HUES6 (cell line): ENCODE results near the gene NT5C1B.

Source experiments
- H3K27ac ChIP-seq: 2 replicates; pipeline ENCODE4 v1.7.0; 2013; ENCODE audit warnings: low read depth, mild to moderate bottlenecking, low read length, inconsistent platforms
- H3K27me3 ChIP-seq: 2 replicates; pipeline ENCODE4 v1.6.1; 2013; ENCODE audit warnings: low read length; ENCODE audit not compliant: control insufficient read depth, insufficient read depth
- H3K36me3 ChIP-seq: 2 replicates; pipeline ENCODE4 v1.6.1; 2013; ENCODE audit warnings: low read length; ENCODE audit not compliant: control insufficient read depth, insufficient read depth
- H3K4me1 ChIP-seq: 2 replicates; pipeline ENCODE4 v1.6.1; 2013; ENCODE audit warnings: low read length; ENCODE audit not compliant: control insufficient read depth, insufficient read depth
- H3K4me3 ChIP-seq: 2 replicates; pipeline ENCODE4 v1.5.1; 2013; ENCODE audit warnings: low read depth, low read length
- H3K9ac ChIP-seq: one replicate; pipeline ENCODE4 v1.6.1; 2013; ENCODE audit warnings: mild to moderate bottlenecking, low read length
- H3K9me3 ChIP-seq: 2 replicates; pipeline ENCODE4 v1.6.1; 2013; ENCODE audit warnings: low read depth, low read length; ENCODE audit not compliant: control insufficient read depth, insufficient read depth

The NT5C1B gene

DNA sequence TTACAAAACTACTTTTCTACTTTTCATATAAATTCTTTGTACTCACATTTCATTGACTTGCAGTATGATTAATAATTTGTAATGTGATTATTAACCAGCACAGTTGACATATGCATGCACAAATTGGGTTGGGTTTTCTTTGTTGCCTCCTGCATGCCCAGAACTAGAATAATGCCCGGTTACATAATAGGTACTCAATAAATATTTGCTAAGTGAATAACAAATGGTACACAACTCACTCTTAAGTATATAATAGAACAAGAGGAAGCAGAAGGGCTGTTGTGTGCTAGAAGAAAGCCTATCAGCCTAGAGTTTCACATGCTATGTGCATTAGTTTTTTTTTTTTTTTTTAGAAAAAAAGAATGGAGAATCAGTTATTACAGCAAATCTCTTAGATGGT, 38.2 kb downstream of the NT5C1B start:
- no peak overlapping the region for H3K9ac ChIP-seq
- H3K4me1 ChIP-seq: no peaks in the 10 kb centered on the region; the same call in 1 of the 2 replicates
- H3K9me3 ChIP-seq: no peaks in the 10 kb centered on the region
- H3K27me3 ChIP-seq: no peaks in the 10 kb centered on the region
- H3K36me3 ChIP-seq: peaks cover 12% of the 10 kb centered on the region
- H3K4me3 ChIP-seq: no peak overlapping the region
- H3K27ac ChIP-seq: no peak overlapping the region

DNA sequence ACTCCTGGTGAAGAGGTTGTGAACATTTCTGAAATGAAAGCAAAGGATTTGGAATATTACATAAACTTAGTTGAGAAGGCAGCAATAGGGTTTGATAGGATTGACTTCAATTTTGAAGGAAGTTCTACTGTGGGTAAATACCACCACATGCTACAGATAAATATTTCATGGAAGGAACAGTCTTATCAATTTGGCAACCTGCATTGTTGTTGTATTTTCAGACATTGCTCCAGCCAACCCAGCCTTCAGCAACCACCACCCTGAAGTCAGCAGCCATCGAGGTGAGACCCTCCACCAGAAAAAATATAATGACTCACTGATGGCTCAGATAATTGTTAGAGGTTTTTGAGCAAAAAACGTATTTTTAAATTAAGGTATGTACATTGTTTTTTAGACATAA, 38.9 kb downstream of the NT5C1B start:
- no peaks in the 10 kb centered on the region; the same call in 1 of the 2 replicates for H3K4me1 ChIP-seq
- no peak overlapping the region for H3K4me3 ChIP-seq
- peaks cover 9% of the 10 kb centered on the region for H3K36me3 ChIP-seq
- no peaks in the 10 kb centered on the region for H3K27me3 ChIP-seq
- no peak overlapping the region for H3K27ac ChIP-seq
- H3K9ac ChIP-seq: no peak overlapping the region
- no peaks in the 10 kb centered on the region for H3K9me3 ChIP-seq

DNA sequence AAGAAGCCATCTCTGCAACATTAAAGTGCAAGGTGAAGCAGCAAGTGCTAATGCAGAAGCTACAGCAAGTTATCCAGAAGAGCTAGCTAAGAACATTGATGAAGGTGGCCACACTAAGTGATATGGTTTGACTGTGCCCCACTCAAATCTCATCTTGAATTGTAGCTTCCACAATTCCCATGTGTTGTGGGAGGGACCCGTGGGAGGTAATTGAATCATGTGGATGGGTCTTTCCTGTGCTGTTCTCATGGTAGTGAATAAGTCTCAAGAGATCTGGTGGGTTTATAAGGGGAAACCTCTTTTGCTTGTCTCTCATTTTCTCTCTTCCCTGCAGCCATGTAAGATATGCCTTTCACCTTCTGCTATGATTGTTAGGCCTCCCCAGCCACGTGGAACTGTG, 40.3 kb downstream of the NT5C1B start:
- H3K9me3 ChIP-seq: no peaks in the 10 kb centered on the region
- H3K4me1 ChIP-seq: no peaks in the 10 kb centered on the region; the same call in 1 of the 2 replicates
- no peak overlapping the region for H3K9ac ChIP-seq
- H3K36me3 ChIP-seq: no peaks in the 10 kb centered on the region
- no peak overlapping the region for H3K27ac ChIP-seq
- no peaks in the 10 kb centered on the region for H3K27me3 ChIP-seq
- H3K4me3 ChIP-seq: no peak overlapping the region

DNA sequence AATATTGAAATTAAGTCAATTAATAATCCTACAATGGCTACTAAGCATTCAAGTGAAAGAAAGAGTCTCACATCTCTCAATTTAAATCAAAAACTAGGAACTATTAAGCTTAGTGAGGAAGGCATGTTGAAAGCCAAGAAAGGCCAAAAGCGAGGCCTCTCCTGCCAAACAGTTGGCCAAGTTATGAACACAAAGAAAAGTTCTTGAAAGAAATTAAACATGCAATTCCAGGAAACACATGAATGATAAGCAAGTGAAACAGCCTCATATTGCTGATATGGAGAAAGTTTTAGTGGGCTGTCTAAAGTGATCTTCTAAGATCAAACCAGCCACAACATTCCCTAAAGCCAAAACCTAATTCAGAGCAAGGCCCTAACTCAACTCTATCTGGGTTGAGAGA, 40.7 kb downstream of the NT5C1B start:
- H3K9ac ChIP-seq: no peak overlapping the region
- H3K4me1 ChIP-seq: no peaks in the 10 kb centered on the region; the same call in 1 of the 2 replicates
- H3K27me3 ChIP-seq: no peaks in the 10 kb centered on the region

DNA sequence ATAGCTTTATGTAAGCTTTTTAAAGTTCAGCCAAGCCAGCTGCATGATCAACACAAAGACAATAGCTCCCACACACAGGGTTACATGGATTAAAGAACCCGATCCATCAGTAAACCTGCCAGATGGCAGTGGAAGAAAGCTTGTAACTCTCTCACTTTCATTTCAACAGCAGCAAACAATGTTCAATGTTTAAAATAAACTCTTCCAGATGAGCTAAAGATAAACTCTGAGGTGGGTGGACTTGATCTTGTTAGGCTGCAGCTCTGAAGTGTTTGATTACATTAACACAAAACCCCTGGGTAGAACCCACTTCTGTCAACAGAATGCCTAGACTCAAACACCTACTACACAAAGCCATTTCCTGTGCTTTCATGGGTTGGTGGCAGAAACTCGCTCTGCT, 42.8 kb downstream of the NT5C1B start:
- Histone ChIP-seq H3K9ac (no peak overlapping the region), H3K9me3 (no peaks in the 10 kb centered on the region), H3K27ac (no peak overlapping the region), H3K4me3 (no peak overlapping the region), H3K27me3 (no peaks in the 10 kb centered on the region), H3K4me1 (peaks cover 3% of the 10 kb centered on the region; the same call in 1 of the 2 replicates), H3K36me3 (no peaks in the 10 kb centered on the region)

More for the DNA sequence above, 40.7 kb downstream of the NT5C1B start:
- H3K36me3 ChIP-seq: no peaks in the 10 kb centered on the region
- no peak overlapping the region for H3K27ac ChIP-seq
- no peaks in the 10 kb centered on the region for H3K9me3 ChIP-seq
- H3K4me3 ChIP-seq: no peak overlapping the region

DNA sequence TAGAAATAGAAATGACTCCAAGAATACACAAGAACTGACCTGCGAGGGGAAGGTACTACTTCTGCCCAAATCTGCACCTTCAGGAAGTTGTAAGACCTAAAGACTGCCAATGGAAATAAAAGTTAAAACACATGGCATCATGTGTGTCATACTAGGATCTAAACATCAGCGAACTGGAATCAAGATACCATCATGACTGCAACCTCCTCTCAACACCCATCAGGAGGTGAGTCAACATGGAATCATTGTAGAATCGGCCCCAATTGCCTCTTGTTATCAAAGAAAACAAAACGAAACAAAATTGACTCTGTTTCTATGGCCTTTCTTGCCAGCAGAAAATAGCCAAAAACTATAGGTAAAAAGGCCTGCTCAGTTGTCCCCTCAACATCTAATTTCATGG, 44.0 kb downstream of the NT5C1B start:
- peaks cover 3% of the 10 kb centered on the region; the same call in 1 of the 2 replicates for H3K4me1 ChIP-seq
- H3K27me3 ChIP-seq: no peaks in the 10 kb centered on the region
- no peak overlapping the region for H3K27ac ChIP-seq
- H3K36me3 ChIP-seq: no peaks in the 10 kb centered on the region
- H3K9ac ChIP-seq: no peak overlapping the region
- H3K4me3 ChIP-seq: no peak overlapping the region
- H3K9me3 ChIP-seq: no peaks in the 10 kb centered on the region

DNA sequence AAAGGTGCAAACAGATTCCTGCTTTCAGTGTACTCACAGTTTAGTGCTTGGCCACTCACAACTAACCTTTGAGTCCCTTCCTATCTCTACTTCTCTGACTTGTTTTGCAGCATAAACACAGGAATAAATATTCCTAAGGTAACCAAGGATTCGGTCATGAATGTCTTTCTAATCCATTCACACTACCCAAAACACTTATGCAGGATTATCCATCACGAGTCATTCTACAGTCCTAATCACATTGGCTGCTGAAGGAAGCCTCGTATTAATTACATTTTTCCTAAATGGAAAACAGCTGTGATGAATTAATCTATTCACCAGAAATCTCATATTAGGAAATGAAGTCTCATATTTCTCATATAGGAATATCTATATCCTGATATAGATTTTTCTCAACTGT, 45.2 kb downstream of the NT5C1B start:
- H3K27ac ChIP-seq: no peak overlapping the region
- H3K4me1 ChIP-seq: peaks cover 3% of the 10 kb centered on the region; the same call in 1 of the 2 replicates
- H3K36me3 ChIP-seq: no peaks in the 10 kb centered on the region
- no peak overlapping the region for H3K4me3 ChIP-seq
- H3K9me3 ChIP-seq: no peaks in the 10 kb centered on the region
- H3K9ac ChIP-seq: no peak overlapping the region
- no peaks in the 10 kb centered on the region for H3K27me3 ChIP-seq

DNA sequence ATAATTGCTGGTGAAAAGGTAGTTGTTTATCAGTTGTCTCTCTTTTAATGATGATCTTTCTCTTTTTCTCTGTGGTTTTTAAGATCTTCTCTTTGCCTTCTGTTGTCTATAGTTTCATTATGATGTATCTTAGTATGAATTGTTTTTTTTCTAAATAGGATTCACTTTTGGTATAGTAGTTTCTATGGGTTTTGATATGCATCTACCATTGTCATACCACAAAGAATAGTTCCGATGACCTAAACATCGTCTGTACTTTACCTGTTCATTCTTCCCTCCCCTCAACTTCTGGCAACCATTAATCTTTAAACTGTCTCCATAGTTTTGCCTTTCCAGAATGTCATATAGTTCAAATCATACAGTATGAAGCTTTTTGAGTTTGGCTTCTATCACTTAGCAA, 48.5 kb downstream of the NT5C1B start:
- no peaks in the 10 kb centered on the region for H3K27me3 ChIP-seq
- H3K36me3 ChIP-seq: no peaks in the 10 kb centered on the region
- H3K27ac ChIP-seq: no peak overlapping the region
- no peak overlapping the region for H3K9ac ChIP-seq
- H3K4me1 ChIP-seq: 0 out of 2 replicates have a peak, but pooled peaks cover 3% of the 10 kb centered on the region
- no peak overlapping the region for H3K4me3 ChIP-seq
- H3K9me3 ChIP-seq: no peaks in the 10 kb centered on the region

DNA sequence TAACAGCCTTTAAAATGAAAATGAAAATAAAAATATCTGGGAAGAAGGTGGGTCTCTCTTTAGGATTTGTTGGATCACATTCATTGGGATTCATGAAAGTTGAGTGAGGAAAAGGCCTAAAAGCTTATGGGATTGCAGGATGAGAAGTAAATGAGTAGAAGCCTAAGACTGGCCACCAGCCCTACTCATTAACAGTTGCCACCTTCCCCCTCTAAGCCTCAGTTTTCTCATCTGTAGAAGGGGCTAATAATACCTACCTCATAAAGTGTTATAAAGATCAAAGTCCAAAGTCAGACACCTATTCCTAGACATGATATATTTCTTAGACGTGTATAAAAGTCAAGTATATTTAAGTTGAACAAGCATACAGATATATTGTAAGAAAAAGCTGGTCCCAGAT, 52.7 kb downstream of the NT5C1B start:
- no peaks in the 10 kb centered on the region for H3K9me3 ChIP-seq
- H3K4me3 ChIP-seq: no peak overlapping the region
- no peaks in the 10 kb centered on the region for H3K4me1 ChIP-seq
- no peak overlapping the region for H3K27ac ChIP-seq
- H3K36me3 ChIP-seq: no peaks in the 10 kb centered on the region
- no peaks in the 10 kb centered on the region for H3K27me3 ChIP-seq
- H3K9ac ChIP-seq: no peak overlapping the region

DNA sequence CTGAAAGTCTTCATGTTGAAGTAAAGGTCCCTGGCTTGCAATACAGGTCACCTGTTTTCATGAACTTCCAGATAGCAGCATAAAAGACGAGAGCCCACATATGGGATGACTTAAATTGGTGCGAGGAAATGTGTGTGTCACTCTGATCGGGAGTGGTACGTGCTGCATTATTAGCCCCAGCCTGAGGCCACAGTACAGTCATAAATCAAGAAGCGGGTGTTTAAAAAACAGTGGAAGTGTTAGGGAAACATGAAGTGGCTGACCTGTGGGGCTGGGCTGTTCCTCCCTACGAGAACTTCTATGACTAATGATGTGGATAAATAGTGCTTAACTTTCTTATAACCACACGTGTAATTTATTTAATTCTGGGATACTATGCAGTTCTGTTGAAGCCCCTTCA, 53.3 kb downstream of the NT5C1B start:
- H3K9me3 ChIP-seq: no peaks in the 10 kb centered on the region
- H3K9ac ChIP-seq: no peak overlapping the region
- H3K4me3 ChIP-seq: no peak overlapping the region
- no peak overlapping the region for H3K27ac ChIP-seq
- no peaks in the 10 kb centered on the region for H3K27me3 ChIP-seq
- H3K36me3 ChIP-seq: no peaks in the 10 kb centered on the region
- no peaks in the 10 kb centered on the region for H3K4me1 ChIP-seq

DNA sequence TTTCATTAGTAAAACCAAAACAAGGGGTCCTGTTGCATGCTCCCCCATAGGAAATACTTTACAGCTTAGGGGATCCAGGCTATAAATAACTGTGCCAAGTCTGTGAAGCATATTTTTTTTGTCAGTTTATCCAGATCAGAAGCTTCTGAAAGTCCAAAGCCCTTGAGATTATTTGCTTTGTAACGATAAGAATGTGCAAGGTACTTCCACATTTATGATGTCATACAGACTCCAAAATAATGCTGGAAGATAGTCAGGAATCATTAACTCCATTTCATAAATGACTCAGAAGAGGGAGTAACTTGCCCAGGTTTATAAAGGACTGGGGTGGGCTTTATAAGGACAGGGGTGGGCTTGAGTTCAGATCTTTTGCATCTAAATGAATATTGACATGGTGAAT, 58.2 kb downstream of the NT5C1B start:
- Histone ChIP-seq H3K9ac (no peak overlapping the region), H3K36me3 (no peaks in the 10 kb centered on the region), H3K4me3 (no peak overlapping the region), H3K9me3 (no peaks in the 10 kb centered on the region), H3K27ac (no peak overlapping the region), H3K27me3 (no peaks in the 10 kb centered on the region), H3K4me1 (no peaks in the 10 kb centered on the region)

DNA sequence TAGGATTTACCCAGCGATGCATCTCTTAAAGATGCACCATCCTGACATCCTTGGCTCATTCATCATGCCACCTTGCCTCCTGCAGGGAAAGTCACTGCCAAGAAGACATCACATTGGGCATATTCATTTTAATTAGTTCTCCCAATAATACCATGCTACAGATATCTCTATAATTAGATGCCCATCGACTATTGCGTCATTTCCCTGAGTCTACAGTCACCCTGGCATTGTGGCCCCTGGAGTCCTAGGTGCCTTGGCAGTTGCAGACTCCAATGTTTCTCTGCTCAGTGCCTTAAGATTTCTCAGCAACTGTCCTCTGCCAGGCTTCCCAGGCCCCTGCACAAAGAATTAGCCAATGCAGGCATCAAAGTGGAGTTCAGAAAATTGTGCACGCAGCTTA, 61.5 kb downstream of the NT5C1B start:
- Histone ChIP-seq H3K27me3 (no peaks in the 10 kb centered on the region), H3K4me1 (no peaks in the 10 kb centered on the region), H3K27ac (no peak overlapping the region), H3K9ac (no peak overlapping the region), H3K36me3 (no peaks in the 10 kb centered on the region), H3K9me3 (no peaks in the 10 kb centered on the region), H3K4me3 (no peak overlapping the region)
